ENCODE measurements around the gene ACTL9.

DNA sequence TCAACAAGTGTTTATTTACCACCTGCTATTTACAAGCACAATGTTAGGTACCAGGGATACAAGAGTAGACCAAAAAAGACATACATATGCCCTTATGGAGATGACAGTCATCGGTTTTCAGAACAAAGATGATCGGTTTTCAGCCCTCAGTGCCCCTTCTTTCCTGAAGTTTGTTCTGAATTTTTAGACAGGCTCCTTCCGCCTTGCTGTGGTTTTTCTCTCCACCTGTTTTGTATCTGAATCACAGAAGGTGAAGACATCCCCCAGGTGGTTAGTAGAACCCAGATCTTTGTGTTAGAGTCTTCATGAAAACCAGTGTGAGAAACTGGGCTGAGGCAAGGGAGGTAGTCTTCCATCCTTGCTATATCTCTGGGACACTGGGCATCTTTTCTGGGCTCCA, 23.5 kb downstream of the ACTL9 start:
- TF ChIP-seq, protein P1, sequence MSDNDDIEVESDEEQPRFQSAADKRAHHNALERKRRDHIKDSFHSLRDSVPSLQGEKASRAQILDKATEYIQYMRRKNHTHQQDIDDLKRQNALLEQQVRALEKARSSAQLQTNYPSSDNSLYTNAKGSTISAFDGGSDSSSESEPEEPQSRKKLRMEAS (IDR thresholded peaks at IDR 0.05), result no peak
- TF ChIP-seq RAD21 (IDR thresholded peaks at IDR 0.05; ENCODE audit: low read depth) (no peak), YY1 (IDR thresholded peaks at IDR 0.05; ENCODE audit: low read depth) (no peak), TEAD4 (IDR thresholded peaks at IDR 0.05) (no peak)
